GM19025 (cell line): ENCODE measurements around the gene B4GALT3.

Experiments used
- ATAC-seq: cut with Tn5 transposase; IDR thresholded peaks from one replicate; pipeline ENCODE4 v1.9.1; 2021; ENCODE audit warnings: mild to moderate bottlenecking, low read depth, moderate library complexity; ENCODE audit not compliant: unreplicated experiment

B4GALT3 gene

DNA sequence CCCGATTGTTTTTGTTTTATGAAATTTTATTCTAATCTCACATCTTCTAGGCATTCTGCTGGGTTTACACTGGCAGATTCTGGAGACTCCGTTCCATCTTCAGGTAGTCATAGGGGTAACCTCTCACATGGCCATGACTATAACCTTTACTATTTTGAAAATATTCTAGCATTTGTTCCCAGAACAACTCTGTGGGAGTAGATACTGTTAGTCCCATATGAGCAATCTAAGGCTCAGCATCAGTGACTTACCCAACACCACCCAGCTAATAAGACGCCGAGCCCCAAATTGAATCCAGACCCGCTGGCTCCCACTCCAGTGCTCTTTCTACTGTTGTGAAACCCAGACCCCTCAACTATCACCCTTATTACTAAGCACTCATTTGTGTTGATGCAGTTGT is 11.7 kb upstream of the B4GALT3 start:
- ATAC-seq: no peak

DNA sequence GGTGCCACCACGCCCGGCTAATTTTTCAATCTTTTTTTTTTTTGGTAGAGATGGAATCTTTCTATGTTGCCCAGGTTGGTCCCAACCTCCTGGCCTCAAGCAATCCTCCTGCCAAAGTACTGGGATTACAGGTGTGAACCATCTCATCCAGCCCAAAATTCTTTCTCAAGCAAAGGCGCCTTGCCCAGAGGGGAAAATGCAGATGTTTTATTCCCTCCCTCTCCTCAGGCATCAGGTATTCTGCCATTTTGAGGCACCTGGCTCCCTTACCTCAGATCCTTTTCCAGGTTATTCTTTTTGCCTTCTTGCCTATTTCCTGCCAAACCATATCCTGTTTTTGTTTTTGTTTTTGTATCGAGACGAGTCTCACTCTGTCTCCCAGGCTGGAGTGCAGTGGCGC is 11.1 kb upstream of the B4GALT3 start:
- no peak for ATAC-seq

DNA sequence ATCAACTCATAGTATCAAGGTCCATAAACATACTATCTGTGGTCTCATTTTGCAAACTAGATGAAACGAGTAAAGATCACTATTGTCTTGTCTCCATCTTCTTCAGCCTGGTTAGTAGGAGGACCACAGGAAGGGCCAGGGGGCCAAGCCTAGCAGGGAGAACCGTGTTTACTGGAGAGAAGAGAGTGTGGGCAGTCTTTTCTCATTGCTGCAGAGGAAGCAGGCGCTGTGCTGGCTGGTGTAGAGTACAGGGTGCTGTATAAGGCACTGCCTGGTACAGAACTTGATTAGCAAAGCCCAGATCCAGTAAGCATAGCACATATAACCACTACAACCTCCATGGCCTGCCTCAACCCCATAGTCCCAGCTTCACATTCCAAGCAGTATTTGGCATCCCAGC is 10.0 kb upstream of the B4GALT3 start:
- no peak for ATAC-seq

DNA sequence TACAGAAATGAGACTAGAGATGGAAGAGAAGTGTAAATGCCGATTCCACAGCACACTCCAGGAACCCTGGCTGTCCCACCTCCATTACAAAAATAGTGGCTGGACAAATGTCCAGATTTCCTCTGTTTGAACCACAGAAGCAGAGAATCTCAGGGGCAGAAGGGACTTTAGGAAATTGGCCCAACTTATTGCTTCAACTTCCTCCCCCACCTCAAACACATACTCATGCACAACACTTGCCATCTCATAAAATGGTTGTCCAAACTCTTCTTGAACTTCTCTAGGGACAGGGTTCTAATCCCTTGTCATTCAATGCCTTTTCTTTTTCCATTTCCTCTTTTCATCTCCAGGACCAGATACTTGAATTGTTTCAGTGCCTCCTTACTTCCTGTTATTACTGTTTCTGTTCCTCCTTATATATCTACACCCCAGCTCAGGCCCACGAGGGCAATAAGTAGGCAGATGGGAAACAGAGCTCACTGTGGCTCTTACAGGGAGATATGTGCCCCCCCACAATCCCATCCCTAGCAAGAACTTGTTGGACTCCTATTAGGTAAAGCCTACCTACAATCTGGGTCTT is 8.5 kb upstream of the B4GALT3 start:
- ATAC-seq: peak; percentile 15

DNA sequence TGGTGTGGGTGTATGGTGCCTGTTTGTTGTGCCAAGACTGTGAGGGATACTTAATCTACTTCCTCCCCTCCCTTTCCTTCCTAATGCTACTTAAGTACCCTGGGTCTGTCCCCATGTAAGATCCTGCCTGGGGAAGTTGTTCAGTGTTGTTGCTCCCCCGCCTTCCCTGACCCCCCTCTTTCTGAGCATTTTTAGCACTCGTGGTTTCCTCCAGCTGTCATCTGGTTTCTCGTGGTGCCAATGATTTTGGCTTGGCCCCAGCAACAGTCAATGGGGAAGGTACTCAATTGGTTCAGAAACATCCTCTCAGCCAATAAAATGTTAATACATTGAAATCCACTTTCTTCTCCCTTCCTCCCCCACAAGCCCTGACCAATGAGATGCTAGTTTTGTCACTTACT is 8.0 kb upstream of the B4GALT3 start:
- peak; percentile 61 for ATAC-seq

DNA sequence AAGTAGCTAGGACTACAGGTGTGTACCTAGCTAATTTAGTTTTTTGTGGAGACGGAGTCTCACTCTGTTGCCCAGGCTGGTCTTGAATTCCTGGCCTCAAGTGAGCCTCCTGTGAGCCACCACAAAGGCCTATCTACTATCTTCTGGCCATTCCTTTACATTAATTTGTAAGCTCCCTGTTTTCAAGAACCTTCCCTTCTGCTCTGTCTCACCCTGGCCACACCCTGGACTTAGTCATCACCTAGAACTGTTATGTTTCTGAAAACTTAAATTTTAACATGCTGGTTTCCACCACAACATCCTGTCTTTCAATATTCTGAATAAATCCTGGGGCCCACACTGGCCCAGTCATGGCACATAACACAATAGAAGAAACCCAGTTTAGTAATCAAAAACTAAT is 4.9 kb upstream of the B4GALT3 start:
- peak; percentile 31 for ATAC-seq

DNA sequence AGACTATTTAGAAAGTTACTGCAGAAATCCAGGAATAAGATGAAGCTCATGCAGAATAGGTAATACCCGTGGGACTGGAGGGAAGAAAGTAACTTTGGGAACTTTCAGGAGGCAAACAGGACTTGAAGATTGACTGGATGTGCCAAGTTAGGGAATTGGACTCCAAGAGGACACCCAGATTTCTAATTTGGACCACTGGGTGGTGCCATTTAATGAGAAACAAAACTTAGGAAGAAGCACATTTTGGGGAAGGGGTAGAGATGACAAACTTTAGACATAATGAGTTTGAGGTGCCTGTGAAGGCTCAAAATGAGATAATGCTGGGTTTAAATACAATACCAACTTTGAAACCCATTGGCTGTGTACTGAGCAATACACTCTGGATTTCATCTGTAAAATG is 3.3 kb upstream of the B4GALT3 start:
- no peak for ATAC-seq

DNA sequence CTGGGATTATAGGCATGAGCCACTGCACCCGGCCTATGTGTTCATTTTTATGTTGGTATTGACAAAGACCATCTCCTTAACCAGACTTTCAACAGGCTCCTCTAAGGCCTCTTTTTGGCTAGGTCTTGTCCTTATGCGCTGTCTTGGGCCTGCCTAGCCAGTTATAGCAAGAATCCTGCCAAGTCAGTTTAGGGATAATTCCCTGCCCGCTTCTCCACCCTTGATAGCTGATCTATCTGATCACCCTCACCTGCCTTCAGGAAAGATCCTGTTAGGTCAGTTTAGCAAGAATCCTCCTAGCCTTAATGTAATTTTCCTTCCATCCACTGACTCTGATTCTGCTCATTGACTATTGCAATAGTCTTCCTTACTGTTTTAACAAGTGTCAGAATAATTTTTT is 2.4 kb upstream of the B4GALT3 start:
- ATAC-seq: no peak

DNA sequence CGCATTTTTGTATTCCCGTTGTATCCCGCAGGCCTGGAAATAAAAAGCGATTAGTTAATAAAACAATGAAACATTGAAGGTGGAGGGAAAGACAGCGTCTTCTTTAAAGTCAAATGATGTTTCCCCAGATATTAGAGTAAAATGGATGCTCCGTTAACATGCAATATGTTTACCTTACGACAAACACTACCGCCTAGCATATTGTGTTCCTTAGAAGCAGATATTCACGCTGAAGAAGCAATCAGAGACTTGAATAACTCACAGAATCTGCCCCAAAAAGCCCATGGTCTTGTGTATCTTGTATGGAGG is 583 bp upstream of the B4GALT3 start:
- no peak for ATAC-seq

DNA sequence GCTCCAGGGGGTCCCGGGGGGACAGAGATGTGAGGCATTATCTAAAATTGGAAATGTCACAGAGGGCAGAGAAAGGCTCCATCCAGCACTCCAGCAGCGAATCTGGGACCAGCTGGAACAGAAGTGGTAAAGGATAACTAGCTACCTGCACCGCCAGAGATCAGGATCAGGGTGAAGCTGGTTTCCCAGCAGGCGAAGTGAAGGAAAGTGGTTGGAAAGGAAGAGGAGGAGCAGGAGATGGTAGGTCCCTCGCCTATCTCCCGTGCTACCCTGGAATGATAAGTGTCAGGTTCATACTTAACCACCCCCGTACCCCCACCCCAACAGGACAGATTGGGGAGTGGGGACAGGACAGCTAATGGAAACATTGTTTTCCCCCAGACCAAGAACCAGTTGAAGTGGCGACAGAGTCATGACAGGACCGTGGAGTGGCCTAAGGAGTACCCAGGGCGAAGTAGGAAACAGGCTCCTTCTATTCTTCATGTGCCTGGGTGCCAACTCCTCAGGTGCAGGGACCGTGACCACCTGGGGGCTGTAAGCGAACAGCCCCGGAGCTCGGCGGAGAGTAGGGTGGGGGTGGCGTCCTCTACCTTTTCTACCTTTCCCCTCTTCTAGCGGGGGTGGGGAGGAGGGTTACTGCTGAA is 717 bp downstream of the B4GALT3 start:
- ATAC-seq: no peak

DNA sequence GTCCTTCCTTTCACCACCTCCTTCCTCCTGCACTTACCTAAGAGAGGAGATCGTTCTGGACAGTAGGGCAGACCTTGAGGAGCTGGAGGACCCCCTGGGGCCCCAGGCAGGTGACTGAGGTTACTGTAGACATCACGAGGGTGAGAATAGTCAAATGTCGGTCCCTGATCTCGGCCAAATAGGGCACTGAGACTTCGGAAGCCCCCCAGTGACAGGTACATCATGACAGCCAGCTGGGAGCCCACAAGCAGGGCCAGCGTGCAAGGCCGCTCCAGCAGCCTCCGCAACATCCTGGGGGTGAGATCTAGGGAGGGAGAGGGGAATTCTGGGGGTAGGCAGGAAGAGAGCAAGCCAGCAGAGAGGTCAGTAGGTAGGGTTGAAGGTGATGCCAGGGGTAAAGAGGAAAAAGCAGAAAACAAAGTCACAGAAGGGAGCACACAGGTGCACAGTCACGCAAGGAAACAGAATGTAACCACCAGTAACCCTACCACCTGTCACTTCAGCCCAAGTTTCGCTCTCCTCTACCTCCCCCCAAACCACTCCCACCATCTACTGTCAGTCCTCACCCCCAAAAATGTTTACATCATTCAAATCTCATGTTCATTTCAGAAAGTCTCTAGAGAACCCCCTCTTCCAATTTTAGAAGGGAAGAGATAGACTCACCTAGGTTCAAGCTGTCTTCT is 1.4 kb downstream of the B4GALT3 start:
- ATAC-seq: no peak

DNA sequence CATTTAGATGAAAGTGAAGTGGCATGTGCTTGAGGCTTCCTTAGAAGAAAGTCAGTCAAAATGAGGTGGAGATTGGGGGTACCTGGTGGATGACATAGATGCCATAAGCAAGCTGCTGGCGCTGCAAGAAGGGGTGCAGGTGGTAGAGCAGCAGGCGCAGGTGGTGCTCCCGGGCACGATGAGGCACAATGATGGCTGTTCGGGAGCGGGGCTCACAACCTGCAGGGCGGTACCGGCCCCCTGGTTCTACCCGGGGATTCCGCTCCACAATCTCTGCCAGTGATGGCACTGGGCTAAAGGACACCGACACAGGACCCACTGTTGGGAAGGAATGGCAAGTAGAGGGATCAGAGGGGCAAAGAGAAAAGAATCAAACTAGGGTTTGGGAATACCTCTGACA is 2.4 kb downstream of the B4GALT3 start:
- no peak for ATAC-seq

DNA sequence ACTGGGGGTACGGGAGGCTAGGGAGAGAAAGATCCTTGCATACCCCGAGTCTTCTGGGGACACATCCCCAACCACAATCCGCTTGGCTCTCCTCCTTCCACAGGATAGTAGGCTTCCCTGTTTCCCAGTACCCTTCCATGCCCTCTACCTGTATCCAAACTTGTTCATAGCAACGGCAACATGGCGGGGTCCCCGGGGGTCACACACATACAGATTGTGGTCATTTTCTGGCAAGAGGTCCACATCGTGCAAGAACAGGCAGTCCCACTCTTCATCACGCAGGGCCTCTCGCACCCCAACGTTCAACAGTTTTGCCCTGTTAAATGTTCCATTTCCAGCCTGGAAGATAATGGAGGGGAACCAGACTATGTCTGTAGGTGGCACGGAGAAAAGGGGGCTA is 3.6 kb downstream of the B4GALT3 start:
- ATAC-seq: no peak

DNA sequence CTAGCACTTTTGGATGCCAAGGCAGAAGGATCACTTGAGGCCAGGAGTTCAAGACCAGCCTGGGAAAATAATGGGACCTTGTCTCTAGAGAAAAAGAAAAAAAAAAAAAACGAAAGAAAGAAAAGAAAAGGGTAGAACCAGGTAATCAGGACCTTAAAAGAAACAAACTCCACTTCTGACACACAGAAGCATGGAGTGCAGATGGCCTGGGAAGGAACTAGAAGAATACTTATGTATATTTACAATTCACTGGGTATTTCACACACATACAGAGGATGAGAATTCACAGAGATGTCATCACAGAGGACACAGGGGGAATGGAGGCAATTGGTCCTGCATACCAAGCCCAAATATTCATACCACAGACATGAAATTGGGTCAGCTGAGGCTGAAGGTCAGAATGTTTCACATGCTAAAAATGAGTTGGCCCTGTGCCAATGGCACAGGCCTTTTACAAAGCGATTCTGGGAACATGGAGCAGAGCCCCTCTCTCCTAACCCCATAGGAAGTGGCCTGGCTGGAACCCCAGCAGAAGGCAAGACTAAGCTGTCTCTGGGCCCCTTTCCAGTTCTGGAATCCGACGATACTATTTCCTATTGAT is 4.4 kb downstream of the B4GALT3 start:
- no peak for ATAC-seq

DNA sequence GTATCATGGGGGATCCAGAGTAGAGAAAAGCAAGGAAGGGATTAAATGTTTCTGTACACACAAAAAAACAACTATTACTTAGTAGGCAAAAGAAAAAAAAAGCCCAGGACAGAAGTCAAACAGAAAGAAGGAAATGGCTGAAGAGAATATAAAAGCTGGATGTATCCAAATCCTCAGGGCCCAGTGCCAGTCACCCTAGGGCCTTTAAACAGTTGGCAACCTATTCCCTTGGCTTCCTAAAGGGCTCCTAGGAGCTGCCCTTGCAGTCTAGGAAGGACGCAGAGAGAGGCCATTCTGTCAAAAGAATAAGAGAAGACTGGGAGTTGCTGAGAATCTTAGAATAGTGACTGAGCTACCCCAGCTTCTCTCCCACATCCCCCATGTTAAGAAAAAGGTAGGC is 5.0 kb downstream of the B4GALT3 start:
- no peak for ATAC-seq

DNA sequence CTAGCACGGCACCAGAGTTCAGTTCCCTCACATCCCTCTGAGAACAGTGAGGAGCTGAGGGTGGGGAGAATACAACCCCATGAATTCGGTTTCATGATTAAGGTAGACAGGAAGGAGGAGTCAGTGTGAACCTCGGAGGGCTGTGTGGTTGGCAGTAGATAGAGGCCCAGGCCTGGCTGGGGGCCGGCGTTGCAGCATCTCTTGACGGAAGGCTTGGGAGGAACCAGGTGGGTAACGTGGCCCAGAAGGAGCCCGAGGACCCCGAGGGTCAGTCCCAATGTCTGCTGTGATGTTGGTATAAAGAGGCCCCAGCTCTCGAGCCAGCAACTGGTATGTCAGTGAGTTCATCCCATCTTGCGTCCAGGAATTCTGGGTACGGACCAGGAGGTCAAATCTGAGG is 5.6 kb downstream of the B4GALT3 start:
- no peak for ATAC-seq

DNA sequence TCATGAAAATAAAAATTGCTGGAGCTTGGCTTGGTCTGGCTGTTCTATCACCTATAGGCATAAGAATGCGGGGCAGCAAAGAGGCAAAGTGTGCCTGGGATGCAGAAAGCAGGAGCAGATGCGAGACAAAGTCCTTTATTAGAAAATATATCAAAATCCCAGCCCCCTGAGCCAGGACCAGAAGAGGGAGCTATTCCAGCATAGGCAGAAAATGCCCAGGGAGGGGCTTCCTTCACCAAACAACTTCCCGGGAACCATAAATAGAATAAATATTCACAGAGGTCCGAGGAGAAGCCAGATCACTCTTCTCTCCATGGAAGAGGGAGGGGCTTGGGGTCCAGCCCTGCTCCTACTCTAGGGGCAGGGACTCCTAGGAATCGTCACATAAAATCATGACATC is 6.1 kb downstream of the B4GALT3 start:
- ATAC-seq: no peak

DNA sequence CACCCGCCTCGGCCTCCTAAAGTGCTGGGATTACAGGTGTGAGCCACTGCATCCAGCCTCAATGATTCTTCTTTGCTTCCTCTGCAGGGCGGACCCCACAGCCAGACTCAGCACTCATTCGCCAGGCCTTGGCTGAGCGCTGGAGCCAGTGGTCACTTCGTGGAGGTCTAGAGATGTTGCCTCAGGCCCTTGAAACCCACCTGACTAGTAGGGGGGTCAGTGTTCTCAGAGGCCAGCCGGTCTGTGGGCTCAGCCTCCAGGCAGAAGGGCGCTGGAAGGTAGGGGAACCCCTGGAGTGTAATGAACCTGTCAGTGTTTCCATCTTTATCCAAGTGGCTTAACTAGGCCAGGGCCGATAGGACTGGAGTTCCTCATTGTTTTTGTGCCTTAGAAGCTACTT is 8.4 kb downstream of the B4GALT3 start:
- no peak for ATAC-seq

DNA sequence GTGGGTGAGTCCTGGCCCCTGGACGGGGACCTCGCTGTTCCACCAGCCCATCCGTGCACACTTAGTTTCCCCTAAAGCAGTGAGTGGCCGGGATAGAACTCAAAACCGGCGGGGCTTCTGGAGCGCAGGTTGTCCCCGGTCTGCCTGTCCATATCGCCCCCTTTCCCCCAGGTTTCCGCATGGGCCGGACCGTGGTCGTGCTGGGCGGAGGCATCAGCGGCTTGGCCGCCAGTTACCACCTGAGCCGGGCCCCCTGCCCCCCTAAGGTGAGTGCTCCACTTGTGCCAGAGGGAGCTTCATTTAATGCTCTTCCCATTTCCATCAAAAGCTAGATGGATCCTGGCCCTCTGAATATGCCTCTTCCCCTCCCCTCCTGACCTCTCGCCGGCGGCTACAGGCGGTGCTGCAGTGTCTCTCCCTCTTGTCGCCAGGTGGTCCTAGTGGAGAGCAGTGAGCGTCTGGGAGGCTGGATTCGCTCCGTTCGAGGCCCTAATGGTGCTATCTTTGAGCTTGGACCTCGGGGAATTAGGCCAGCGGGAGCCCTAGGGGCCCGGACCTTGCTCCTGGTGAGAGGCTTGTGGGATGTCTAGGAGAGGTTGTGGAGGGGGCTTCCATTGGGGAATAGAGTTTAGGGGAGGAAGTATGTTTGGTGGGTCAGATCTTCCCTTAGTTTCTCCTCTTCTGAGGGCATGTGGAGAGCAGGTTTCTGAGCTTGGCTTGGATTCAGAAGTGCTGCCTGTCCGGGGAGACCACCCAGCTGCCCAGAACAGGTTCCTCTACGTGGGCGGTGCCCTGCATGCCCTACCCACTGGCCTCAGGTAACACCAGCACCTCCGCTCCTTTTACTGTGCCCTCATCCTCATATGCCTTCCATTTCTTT is 10.4 kb downstream of the B4GALT3 start:
- ATAC-seq: no peak

DNA sequence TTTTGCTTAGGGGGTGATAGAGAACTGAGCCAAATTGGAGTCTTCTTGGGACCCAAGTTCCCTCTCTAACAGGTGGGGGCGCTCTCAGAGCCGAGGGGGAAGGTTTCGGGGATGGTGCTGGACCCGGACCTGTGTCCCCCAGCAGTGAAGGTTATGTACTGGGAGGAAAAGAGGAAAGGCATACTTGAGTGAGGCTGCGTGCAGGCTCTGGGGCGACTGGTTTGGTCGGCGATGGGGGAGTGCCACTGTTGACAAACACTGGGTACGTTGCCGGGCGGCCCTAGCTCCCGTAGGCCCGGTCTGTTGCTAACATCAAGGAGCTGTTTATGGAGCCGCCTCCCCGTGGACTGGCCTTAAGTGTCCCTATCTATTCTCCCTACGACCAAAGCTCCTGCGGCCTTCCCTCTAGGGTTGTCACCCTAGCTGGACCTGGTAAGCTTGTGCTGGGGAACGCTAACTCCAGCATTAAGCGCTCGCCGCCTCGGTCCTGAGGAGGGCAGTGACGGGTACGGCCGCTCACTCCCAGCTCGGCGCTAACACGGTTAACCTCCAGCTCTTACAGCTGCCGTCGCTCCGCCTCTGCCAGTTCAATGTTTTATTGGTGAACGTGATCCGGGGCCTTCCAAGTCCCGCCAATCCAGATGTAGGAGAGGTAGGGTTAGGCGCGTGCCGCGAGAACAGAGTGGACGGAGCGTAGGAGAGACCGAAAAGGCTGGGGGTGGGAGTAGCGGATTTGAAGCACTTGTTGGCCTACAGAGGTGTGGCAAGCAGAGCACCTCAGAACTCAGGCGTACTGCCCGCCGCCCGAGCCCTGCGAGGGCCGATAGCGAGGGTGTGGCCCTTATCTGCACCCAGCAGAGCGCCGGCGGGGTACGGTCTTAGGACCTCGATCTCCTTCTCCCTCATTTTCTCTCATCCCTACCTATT is 11.3 kb downstream of the B4GALT3 start, which contains the start of gene PPOX:
PPOX (plus strand) TSS at position 685 of the 927 bp plus-strand sequence. CDS start 422 bp downstream, outside the sequence.
- peak; percentile 93 for ATAC-seq
